HG02884 (cell line): ENCODE results near the gene FYN.
"Not testable (repeated sequence)": the region's sequence is repeated elsewhere in the genome, so short reads cannot be mapped to it uniquely, and the experiment has no call there.

Experiments used
- ATAC-seq: cut with Tn5 transposase; IDR thresholded peaks from one replicate; pipeline ENCODE4 v1.9.1; 2021; ENCODE audit warnings: mild to moderate bottlenecking, moderate library complexity; ENCODE audit not compliant: unreplicated experiment

FYN gene

DNA sequence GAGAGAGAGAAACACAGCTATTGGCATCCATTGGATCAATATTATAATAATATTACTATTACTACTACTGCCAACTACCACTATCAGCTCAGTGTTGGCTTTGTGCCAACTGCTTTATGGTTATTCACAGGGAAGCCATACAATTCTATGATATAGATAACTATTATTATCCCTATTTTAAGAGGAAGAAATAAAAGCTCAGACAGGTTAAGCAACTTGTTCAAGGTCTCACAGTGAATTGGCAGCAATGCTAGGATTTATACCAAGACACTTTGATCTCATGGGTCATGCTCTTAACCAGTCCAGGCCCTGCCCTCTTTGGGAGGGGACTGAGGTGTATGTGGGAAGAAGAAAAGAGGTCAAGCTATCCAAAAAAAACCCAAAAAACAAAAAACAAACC, 185.6 kb downstream of the FYN start:
- no peak for ATAC-seq

DNA sequence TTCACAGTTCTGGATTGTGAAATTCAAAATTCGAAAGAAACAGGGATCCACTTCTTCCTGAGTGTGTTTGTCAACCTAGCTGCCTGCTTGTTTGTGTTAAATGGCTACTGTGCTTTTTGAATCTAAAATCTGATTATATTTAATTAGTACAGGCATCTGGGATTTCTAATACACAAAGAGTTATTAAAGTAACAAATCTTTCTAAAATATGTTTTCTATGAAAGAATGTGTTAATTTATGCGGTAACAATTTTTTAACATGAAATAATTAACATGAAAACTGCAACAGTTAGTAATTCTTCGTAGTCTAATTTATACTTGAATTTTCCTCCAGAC, 186.4 kb downstream of the FYN start:
- no peak for ATAC-seq

DNA sequence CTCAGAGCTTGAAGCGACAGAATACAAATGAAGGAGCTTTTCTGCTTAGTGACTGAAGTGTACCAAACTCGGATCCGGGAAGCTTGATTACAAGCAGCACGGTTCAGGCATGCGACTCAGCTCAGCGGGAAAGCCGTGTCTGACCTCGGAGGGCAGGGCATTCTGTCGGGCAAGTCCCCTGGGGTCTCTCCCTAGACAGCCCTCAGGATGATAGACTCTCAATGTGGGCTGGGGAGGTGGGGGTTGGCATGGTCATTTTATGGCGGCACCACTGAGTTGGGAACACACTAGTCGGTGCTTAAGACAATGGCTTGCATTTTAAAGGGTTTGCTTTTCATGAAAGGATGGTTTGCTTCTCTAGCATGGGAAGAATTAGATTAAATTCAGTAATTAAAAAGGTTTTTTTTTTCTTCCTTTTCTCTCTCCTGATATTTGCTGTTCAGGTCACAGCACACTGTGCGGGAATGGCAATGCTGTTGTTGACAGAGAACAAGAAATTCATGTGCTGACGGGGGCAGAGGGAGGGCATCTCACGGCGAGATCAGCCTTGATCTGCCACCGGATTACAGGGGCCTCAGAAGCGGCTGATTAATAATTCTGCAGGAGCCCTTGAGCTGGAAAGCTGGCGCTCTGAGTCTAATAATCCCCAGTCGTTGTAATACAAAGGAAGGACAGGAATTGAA, 186.9 kb downstream of the FYN start:
- no peak for ATAC-seq

DNA sequence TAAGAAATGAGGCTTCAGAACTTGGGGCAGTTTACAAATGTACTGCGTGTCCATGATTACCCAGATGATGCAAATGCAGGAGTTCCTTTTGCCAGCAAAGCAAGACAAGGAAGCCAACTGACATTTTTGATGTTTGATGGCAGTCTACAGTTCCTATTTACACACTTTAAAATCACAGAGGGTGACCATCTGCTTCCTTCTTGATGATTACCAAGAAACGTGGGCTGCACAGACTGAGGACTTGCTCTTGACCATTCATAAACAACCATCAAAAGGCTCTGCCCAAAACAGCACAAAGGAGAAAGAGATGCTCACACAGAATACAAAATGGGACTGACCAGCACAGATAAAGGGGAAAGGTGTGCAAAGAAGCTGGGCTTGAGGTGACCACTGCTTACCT, 187.7 kb downstream of the FYN start:
- ATAC-seq, result no peak

DNA sequence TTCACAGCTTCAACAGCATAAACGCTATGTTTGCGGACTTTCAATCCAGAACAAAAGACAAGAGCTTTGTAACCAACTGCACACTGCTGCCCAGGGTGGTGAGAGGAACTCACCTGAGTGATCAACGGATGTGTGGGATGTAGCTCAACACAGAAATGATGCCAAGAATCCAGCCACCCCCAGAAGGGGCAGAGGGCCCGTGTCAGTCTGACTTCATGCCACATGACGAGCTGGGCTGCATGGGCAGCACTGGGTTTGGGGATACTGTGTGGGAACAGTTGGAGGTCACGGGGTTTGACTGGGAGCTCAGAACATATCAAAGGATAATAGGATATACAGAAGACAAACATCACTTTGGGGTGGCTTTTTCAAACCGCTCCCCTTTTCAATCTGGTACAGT, 188.2 kb downstream of the FYN start:
- no peak for ATAC-seq

DNA sequence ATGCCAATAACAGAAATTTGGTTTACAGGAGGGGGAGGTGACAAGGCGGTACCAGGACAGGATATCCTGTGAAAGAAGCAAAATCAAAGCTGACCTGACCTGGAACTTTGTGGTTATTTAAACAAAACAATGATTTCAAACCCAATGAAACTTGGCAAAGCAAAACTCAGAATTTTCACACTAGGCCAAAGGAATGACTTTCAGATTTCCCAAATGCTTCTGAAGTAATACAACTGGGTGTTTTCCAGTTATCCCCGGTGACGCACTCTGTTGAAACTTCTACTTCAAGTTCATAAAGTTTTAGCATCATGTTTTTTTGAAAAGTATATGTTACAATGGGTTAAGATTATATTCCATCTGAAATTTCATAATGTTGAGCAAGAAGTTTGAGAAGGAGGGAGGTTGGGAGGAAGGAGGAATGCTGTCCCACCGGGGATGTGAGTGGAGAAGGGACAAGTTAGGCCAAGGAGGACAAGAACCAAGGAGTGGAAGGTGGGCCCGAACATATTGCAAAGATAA, 189.4 kb downstream of the FYN start:
- no peak for ATAC-seq

DNA sequence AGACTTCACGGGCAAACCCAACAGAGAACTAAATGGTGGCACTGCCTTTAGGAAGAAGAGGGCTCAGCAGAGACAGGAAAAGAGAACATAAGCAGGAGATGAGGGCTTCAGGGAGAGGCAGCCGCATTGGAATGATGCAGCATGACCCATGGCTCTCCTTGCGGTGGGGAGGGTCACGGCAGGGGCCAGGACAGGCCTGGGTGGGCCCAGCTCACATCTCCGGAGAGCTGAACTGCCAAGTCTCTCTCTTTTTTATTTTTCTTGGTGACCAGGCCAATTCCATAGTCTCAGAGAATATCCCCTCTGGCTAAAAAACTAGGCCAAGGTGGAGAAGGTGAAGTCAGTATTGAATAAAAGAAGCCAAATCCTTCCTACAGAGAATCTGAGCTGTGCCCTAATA, 190.1 kb downstream of the FYN start:
- no peak for ATAC-seq

DNA sequence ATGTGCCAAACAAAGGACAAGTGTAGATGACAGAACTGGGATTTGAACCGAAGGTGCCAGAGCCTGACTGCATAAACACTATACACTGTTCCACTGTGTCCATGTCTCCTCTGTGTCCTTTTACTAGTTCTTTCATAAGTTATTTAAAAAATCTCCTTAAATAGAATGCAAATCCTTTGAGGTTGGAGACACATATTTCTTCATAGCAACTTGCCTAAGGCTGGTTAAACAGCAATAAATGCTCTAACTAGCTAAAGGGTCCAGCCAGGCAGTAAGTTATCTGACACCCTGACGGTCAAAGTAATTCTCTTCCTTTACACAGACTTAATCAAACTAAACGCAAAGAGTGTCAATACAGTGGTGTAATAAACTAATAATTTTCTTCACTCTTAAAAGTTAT, 191.4 kb downstream of the FYN start:
- ATAC-seq, result no peak

DNA sequence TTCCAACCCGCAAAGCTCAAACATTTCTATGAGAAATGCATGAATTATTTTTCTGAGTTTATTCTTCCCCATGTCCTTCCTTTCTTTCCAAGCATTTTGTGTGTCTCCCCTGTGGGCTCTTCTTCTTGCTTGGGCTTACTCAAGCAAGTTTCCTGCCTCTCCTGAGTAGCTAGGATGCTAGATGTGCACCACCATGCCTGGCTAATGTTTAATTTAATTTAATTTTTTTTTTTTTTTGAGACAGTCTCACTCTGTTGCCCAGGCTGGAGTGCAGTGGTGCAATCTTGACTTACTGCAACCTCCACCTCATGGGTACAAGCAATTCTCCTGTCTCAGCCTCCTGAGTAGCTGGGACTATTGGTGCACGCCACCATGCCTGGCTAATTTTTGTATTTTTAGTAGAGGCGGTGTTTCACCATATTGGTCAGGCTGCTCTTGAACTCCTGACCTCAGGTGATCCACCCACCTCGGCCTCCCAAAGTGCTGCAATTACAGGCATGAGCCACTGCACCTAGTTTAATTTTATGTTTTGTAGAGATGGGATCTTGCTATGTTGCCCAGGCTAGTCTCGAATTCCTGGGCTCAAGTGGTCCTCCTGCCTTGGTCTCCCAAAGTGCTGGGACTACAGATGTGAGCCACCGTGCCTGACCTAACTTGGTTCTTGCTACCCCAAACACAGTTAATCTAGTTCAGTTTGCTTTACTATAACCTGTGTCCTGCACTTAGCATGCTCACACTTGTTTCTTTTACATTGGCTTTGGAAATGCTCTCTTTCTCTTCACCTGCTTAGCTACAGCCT, 192.2 kb downstream of the FYN start:
- not testable (repeated sequence) for ATAC-seq

DNA sequence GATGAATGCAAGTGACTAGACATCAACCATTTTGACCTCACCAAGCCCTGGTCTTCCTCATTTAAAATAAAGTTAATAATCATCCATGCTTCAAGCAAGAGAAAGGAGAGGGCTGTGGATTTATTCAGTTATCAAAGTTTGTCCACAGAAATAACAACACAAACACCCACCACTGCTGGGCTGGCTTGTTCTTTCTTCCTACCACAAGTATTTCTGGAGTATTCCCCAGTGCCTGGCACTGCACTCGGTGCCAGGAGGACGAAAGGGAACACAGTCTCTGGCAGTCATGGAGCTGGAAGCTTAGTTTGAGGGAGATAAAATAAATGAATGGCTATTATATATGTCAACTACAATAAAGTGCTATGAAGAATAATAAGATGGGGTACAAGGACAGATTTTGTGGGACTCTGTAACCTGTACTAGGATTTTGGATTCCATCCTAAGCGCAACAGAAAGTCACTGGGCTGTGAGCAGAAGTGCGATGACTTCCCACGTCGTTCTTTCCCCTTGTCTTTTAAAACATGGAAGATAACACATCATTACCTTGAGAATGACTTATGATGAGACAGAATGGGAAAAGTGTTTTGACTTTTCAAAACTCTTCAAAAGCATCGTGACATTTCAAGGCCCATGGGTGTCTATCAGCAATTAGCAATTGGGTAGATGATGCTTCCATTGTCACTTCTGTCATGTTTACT, 193.1 kb downstream of the FYN start:
- no peak for ATAC-seq

DNA sequence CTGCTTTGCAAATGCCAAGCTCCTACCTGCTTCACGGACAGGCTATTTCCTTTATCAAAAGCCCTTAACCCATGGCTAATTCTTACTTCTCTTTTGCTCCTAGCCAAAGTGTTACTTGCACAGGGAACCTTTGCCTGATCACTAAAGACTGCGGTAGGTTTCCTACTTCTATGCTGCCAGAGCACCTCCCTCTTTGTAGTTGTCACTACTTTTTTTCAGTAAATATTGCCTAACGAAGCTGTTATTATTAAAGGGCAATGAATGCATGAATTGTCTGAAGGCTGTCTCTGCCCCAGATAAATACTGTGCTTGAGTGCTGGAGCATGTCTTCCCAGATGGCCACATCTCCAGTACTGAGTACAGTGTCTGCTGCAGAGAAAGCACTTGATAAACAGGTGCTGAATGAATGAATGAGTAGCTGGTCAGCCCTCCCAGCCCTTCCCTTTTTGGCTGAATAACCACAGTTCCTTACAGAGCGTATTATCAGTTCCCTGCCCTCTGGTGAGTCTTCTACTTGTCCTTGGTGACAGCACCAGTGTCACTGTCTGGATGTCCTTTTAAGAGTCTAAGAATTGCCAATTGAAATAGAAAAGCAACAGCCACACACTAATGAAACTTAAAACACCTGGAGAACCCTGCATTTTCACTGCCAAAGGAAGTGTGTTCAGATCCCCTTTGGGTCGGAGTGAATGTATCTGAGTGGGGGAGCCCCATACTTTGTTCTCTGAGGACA, 194.0 kb downstream of the FYN start:
- ATAC-seq, result no peak

DNA sequence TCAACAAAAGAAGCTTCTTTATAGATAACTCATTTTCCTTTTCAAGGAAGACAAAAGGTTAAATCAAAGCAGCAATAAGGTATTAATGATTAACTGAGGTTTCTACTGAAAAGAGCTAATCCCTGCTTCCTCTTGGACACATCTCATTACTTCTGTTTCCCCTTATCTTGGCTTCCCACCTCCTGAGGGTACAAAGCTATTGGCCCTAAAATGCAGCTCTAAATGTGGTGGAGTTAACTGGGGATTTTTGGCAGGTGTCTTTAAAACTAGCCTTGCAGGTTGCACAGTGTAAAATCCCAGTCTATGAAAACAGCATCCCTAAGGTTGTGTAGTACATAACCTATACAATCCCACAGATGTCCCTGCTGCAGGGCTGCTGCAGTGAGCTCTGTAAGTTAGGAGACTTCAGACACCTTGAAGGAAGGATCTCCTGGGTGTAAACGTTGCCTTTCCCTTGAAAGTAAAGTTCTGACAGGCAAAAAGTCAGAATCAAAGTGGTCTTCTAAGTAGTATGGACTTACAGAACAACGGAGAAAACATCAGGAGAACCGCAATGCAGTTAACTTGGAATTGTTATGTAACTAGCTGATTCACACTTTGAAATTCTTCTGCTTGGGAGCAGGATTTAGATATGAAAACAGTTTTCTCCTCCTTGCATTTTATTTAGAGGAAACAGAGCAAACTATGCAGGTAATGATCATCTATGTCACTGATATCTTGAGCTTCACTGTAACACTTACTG, 195.8 kb downstream of the FYN start:
- no peak for ATAC-seq

DNA sequence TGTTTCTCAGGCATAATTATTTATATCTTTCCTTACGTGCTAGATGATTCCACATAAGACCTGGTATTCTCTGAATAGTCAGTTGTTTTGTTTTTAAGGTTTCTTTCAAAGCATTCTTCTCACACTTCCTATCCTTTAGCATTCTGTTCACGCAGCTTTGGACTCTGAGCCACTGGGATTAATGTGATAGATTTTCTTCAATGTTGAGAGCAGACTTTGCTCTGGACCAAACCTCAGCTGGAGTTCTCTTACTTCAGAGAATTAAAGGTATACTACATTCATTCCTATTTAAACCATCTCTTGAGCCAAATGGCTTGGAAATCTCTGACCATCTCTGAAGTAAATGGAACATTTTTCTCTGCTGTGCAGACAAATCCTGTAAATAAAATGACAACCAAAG, 196.9 kb downstream of the FYN start:
- no peak for ATAC-seq

DNA sequence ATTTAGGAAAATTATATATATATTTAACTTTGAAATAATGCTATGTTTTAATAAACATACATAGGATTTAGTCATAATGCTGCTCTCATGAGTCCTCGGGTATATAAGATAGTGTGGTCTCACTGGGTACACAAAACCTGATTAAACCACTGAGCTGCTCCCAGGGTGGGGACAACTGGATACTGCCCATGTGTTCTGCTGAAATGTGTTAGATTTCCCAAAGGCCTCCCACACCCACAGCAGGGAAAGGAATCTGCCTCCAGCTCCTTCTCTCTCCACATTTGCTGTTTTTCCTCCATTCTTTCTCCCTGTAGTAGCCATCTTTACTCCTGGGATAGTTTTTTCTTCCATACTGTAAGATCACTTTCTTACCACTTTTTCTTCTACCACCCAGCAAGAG, 198.4 kb downstream of the FYN start:
- no peak for ATAC-seq

DNA sequence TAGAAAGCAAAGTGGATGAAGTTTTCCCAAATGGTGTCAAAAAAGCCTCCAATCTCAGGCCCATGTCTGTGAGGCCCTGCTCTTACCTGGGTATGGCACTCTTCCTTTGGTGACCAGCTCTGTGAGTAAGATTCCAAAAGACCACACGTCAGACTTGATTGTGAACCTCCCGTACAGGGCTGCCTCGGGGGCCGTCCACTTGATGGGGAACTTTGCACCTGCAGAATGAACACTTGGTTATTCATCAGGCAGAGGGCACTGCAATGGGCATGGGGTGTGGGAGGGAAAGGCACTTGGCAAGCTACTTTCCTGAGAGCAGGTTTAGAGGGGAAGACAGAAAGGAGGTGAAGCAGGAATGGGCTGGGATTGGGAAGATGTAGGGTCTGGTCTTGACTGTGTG, 198.8 kb downstream of the FYN start:
- ATAC-seq, result no peak

DNA sequence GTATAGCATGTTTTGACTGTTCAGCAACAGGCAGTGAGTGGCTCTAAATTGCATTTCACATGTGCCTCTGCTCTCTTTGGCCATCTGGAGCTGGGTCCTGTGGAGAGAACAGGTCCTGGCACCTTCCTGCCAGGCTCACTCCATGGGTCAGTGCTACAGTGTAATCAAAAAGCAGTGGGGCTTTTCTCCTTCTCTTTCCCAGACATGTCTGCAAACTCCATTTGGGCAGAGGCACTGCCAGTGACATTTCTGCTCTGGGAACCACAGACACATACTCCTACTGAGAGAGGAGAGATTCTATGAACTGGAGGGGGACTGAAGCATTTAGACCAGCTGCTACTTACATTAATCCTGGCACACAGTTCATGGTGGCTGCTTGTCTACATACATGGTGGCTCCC, 199.3 kb downstream of the FYN start:
- no peak for ATAC-seq

DNA sequence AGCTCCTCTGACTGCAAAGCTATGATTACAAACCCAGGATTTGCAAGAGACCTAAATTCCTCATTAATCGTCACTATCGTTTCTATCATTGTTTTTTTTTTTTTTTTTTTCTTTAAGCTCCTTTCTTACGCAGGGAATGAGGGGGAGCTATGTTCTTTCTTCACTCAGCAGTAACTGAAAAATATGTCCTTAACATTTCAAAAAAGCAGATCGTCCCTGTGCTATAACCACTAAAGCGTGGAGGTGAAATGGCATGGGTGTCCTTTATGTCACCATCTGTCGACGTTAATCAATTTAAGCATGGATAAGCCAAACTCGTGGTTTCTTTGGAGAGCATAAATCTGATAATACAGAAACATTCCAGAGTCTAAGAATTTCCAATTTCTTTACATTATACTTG, 199.7 kb downstream of the FYN start:
- no peak for ATAC-seq

DNA sequence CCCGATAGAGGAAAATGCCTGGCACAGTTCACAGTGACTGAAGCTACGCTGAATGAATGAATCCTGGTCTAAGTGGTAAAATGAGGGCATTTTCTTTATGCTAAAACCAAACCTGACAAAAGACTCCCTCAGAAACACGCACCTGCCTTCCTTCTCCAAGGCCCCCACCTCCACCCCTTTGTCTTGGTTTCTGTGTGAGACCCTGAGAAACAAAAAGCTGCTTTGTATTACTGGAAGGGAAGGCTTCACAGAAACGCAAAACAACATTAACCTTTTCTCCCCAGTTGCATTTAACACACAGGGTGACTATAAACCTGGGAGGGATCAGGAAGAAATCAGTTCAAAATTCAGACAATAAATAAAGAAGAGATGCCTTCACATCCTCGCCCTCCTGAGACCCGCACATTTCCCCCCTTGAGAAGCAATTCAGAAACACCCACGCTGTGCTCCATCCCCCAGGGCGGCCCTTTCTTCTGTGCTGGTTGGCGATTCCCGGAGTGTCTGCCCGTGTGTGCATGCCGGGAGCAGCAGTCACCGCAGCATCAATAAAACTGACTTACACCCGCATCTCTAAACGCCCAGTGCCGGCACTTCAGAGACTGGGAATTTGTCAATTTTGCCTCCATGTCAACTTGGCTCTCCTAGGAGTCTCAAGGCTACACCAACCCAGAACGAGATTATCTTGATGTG, 200.3 kb downstream of the FYN start:
- ATAC-seq, result no peak

DNA sequence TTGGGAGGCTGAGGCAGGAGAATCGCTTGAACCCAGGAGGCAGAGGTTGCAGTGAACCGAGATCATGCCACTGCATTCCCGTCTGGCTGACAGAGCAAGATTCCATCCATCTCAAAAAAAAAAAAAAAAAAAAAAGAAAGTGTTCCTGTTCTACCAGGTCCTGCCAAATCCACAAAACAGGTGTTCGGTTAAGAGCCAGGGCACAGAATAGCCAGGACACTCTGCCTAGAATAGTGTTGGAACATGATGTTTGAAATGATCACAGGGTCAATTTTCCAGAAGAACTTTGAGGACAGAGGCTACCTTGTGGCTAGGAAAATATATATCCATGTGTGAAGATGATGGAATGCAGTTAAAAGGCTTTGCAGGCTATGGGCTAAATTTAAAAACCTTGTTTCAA, 203.9 kb downstream of the FYN start:
- ATAC-seq, result no peak

DNA sequence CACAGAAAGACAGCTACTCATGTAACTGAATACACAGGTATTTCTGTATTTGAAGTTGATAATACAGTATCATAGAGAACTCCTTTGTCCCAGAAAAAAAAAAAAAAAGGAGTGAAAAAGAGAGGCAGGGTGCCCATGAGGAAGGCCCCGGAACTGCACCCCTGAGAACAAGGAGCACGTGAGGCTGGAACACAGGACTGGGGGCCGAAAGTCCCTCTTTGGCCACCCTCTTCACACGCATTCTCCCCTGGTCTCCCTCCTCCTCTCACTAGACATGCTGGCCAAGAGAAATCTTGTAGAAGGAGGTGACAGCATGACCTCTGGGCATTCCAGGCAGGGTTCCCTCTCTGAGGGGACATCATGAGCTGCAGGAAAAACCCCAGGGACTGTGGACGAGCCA, 204.8 kb downstream of the FYN start:
- no peak for ATAC-seq
